Panc1 (cell line): Measurements from ENCODE around the gene GPR15LG. TPM values are rescaled to one million over a fixed set of nuclear protein-coding genes. Genes with fewer than 3 reads are reported as not detected.

Experiments used
- ATAC-seq: fragments of 200-7000 bp; cut with Tn5 transposase; 2 replicates; pipeline ENCODE4 v1.9.1; 2020; ENCODE audit warnings: mild to moderate bottlenecking, moderate library complexity
- BruUV-seq: library from RNA; stranded (reverse); fragments of 400-500 nt; replicated peaks from 2 replicates; lab custom pipeline; 2021; lab: Mats Ljungman, UMichigan
- CTCF ChIA-PET: fragments of 300-600 bp; sonication (Branson Sonifier 250); formaldehyde crosslinking; loops from one replicate; lab custom pipeline; 2022; ENCODE audit warnings: antibody characterized with exemption; lab: Charles Lee
- POLR2A ChIA-PET: fragments of 300-600 bp; sonication (Branson Sonifier 250); formaldehyde crosslinking; loops from one replicate; lab custom pipeline; 2022; ENCODE audit warnings: antibody characterized with exemption; lab: Charles Lee
- DNase-seq: peaks from one replicate; pipeline ENCODE4 v3.0.0-alpha.2; 2010; ENCODE audit warnings: low read depth, low spot score
- H3K27ac ChIP-seq: 2 replicates; pipeline ENCODE4 v1.5.1; 2011; ENCODE audit warnings: mild to moderate bottlenecking, low read length, inconsistent platforms
- H3K27me3 ChIP-seq: fragments of 200-500 bp; sonication (Bioruptor generic); 2 replicates; pipeline ENCODE4 v1.6.0; 2014; ENCODE audit warnings: low read length, inconsistent platforms; ENCODE audit not compliant: control insufficient read depth, insufficient read depth
- H3K36me3 ChIP-seq: fragments of 200-500 bp; sonication (Bioruptor generic); 2 replicates; pipeline ENCODE4 v1.5.1; 2014; ENCODE audit warnings: inconsistent platforms, mild to moderate bottlenecking, low read length, moderate library complexity; ENCODE audit not compliant: control insufficient read depth, insufficient read depth
- H3K4me1 ChIP-seq: 2 replicates; pipeline ENCODE4 v1.5.1; 2011; ENCODE audit warnings: inconsistent platforms, mild to moderate bottlenecking, low read length, moderate library complexity; ENCODE audit not compliant: control insufficient read depth, insufficient read depth
- H3K4me3 ChIP-seq, 2 experiments: 2 replicates each; pipeline ENCODE4 v1.5.1; 2011 to 2012; ENCODE audit warnings: low read depth in 2 of 2, low read length in 2 of 2, mild to moderate bottlenecking in 2 of 2, inconsistent platforms in 1 of 2, moderate library complexity in 1 of 2
- H3K9me3 ChIP-seq: fragments of 200-500 bp; sonication (Bioruptor generic); 2 replicates; pipeline ENCODE4 v1.5.1; 2014; ENCODE audit warnings: low read depth, mild to moderate bottlenecking, inconsistent platforms, low read length, moderate library complexity; ENCODE audit not compliant: control insufficient read depth, insufficient read depth
- POLR2AphosphoS5 ChIP-seq: IDR thresholded peaks from 2 replicates; pipeline ENCODE4 v1.6.1; 2012; ENCODE audit warnings: mild to moderate bottlenecking, low read depth, low read length, moderate library complexity
- SIN3A ChIP-seq: IDR thresholded peaks from 2 replicates; pipeline ENCODE4 v1.6.1; 2012; ENCODE audit warnings: low read depth, mild to moderate bottlenecking, low read length, moderate library complexity, borderline replicate concordance; ENCODE audit not compliant: insufficient read depth
- TCF7L2 ChIP-seq: IDR thresholded peaks from 2 replicates; pipeline ENCODE4 v1.6.1; 2011; ENCODE audit warnings: mild to moderate bottlenecking, low read depth, low read length, inconsistent platforms
- in situ Hi-C: cut with HindIII; loops from 2 replicates; pipeline ENCODE4 v1.10.0; 2016; ENCODE audit warnings: low sequenced_read_pairs, low pct_unique_long_range_greater_than_20kb
- intact Hi-C: fragments of 100-400 bp; cut with micrococcal nuclease; formaldehyde crosslinking; loops from one replicate; pipeline ENCODE4 v1.10.0; 2022; ENCODE audit not compliant: unreplicated experiment
- total RNA-seq: library from RNA; stranded (reverse); gene quantifications from one replicate; pipeline ENCODE4 v1.2.1, GENCODE V29; 2021; ENCODE audit not compliant: unreplicated experiment
- TF ChIP-seq, protein P1 (sequence below): fragments of 450-650 bp; IDR thresholded peaks from 2 replicates; pipeline ENCODE4 v1.5.1; 2017; ENCODE audit warnings: mild to moderate bottlenecking
- TF ChIP-seq, protein P2 (sequence below), 2 experiments: IDR thresholded peaks; 2 replicates each; pipeline ENCODE4 v1.6.1; 2011 to 2012; ENCODE audit warnings: low read depth in 2 of 2, control low read depth in 1 of 2, low read length in 1 of 2, mild to moderate bottlenecking in 1 of 2, moderate library complexity in 1 of 2; ENCODE audit not compliant: insufficient read depth in 1 of 2

Gene GPR15LG
- total RNA-seq, 1 experiment from 2014 or later: 0.41 TPM

DNA sequence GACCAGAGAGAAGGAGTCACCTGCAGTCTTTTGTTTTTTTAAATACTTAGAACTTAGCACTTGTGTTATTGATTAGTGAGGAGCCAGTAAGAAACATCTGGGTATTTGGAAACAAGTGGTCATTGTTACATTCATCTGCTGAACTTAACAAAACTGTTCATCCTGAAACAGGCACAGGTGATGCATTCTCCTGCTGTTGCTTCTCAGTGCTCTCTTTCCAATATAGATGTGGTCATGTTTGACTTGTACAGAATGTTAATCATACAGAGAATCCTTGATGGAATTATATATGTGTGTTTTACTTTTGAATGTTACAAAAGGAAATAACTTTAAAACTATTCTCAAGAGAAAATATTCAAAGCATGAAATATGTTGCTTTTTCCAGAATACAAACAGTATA lies 20.8 kb upstream of the GPR15LG start:
- no peak for DNase-seq
- Histone ChIP-seq H3K27ac (no peak overlapping the region), H3K9me3 (no peaks in the 10 kb centered on the region), H3K4me1 (no peaks in the 10 kb centered on the region), H3K36me3 (peaks cover 54% of the 10 kb centered on the region), H3K27me3 (no peaks in the 10 kb centered on the region), H3K4me3 (no peak overlapping the region)
- no TSS peak for BruUV-seq
- ChIA-PET CTCF (interaction anchor here (0.6 kb wide), 1 partner anchor 60 kb away, joined by 3 read pairs; no protein-coding TSS in a partner anchor), POLR2A (no interaction called here)
- TF ChIP-seq, protein P1, sequence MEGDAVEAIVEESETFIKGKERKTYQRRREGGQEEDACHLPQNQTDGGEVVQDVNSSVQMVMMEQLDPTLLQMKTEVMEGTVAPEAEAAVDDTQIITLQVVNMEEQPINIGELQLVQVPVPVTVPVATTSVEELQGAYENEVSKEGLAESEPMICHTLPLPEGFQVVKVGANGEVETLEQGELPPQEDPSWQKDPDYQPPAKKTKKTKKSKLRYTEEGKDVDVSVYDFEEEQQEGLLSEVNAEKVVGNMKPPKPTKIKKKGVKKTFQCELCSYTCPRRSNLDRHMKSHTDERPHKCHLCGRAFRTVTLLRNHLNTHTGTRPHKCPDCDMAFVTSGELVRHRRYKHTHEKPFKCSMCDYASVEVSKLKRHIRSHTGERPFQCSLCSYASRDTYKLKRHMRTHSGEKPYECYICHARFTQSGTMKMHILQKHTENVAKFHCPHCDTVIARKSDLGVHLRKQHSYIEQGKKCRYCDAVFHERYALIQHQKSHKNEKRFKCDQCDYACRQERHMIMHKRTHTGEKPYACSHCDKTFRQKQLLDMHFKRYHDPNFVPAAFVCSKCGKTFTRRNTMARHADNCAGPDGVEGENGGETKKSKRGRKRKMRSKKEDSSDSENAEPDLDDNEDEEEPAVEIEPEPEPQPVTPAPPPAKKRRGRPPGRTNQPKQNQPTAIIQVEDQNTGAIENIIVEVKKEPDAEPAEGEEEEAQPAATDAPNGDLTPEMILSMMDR: no peak
- TF ChIP-seq TCF7L2 (no peak), POLR2AphosphoS5 (no peak), SIN3A (no peak)
- TF ChIP-seq, protein P2, sequence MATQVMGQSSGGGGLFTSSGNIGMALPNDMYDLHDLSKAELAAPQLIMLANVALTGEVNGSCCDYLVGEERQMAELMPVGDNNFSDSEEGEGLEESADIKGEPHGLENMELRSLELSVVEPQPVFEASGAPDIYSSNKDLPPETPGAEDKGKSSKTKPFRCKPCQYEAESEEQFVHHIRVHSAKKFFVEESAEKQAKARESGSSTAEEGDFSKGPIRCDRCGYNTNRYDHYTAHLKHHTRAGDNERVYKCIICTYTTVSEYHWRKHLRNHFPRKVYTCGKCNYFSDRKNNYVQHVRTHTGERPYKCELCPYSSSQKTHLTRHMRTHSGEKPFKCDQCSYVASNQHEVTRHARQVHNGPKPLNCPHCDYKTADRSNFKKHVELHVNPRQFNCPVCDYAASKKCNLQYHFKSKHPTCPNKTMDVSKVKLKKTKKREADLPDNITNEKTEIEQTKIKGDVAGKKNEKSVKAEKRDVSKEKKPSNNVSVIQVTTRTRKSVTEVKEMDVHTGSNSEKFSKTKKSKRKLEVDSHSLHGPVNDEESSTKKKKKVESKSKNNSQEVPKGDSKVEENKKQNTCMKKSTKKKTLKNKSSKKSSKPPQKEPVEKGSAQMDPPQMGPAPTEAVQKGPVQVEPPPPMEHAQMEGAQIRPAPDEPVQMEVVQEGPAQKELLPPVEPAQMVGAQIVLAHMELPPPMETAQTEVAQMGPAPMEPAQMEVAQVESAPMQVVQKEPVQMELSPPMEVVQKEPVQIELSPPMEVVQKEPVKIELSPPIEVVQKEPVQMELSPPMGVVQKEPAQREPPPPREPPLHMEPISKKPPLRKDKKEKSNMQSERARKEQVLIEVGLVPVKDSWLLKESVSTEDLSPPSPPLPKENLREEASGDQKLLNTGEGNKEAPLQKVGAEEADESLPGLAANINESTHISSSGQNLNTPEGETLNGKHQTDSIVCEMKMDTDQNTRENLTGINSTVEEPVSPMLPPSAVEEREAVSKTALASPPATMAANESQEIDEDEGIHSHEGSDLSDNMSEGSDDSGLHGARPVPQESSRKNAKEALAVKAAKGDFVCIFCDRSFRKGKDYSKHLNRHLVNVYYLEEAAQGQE (IDR thresholded peaks at IDR 0.05; ENCODE audit: insufficient read depth in 1 of 2, low read depth in 2 of 2, low read length in 1 of 2): no peak
- in situ Hi-C loops: no loop called here
- intact Hi-C loops: loop anchor here (10.0 kb wide), 1 partner anchor 382 kb away; no protein-coding TSS in a partner anchor
- no peak for ATAC-seq

- CTCF ChIA-PET: interaction anchor here (0.6 to 0.7 kb wide), 2 partner anchors 129 to 174 kb away, joined by 5 to 7 read pairs; no protein-coding TSS in a partner anchor
- POLR2A ChIA-PET: no interaction called here
- ATAC-seq: no peak
- in situ Hi-C loops (no loop called here), intact Hi-C loops (loop anchor here (10.0 kb wide), 1 partner anchor 379 kb away; no protein-coding TSS in a partner anchor)
- DNase-seq: no peak
- TF ChIP-seq POLR2AphosphoS5 (no peak), TCF7L2 (no peak), SIN3A (no peak)
- TF ChIP-seq, protein P2 (IDR thresholded peaks at IDR 0.05; ENCODE audit: insufficient read depth in 1 of 2, low read depth in 2 of 2, low read length in 1 of 2): no peak
- TF ChIP-seq, protein P1: no peak
- Histone ChIP-seq H3K9me3 (no peaks in the 10 kb centered on the region), H3K27me3 (no peaks in the 10 kb centered on the region), H3K36me3 (peaks cover 34% of the 10 kb centered on the region), H3K4me1 (no peaks in the 10 kb centered on the region), H3K4me3 (no peak overlapping the region), H3K27ac (no peak overlapping the region)
- no TSS peak for BruUV-seq
Observed at GRCh38 chr10:84155521-84155920, 18.1 kb upstream of the GPR15LG start.
